GM12878 (cell line): ENCODE results near the gene NTF4. TPM values are rescaled to one million over a fixed set of nuclear protein-coding genes. Genes with fewer than 3 reads are reported as not detected.

Source experiments
- CBFB ChIP-seq: IDR thresholded peaks from 2 replicates; pipeline ENCODE4 v1.6.1; 2016; ENCODE audit warnings: antibody characterized with exemption, low read depth
- CTCF ChIP-seq, 3 experiments: IDR thresholded peaks in 2 of 3; conservative IDR thresholded peaks in 1 of 3; 2 replicates each; pipeline ENCODE4 v1.5.1; 2011; ENCODE audit warnings: low read depth in 3 of 3, low read length in 3 of 3, mild to moderate bottlenecking in 3 of 3, control low read depth in 2 of 3, moderate library complexity in 2 of 3, inconsistent platforms in 1 of 3, mixed read lengths in 1 of 3; ENCODE audit not compliant: control insufficient read depth in 2 of 3, insufficient read depth in 1 of 3; ENCODE audit errors: extremely low read depth in 1 of 3
- FOS ChIP-seq: IDR thresholded peaks from 3 replicates; pipeline ENCODE4 v1.6.1; 2011; ENCODE audit warnings: borderline replicate concordance; ENCODE audit not compliant: insufficient read length; ENCODE audit errors: extremely low read depth
- FOXM1 ChIP-seq: IDR thresholded peaks from 2 replicates; pipeline ENCODE4 v1.6.1; 2012; ENCODE audit warnings: low read depth, mild to moderate bottlenecking, inconsistent platforms, low read length, moderate library complexity
- MTA2 ChIP-seq: fragments of 450-650 bp; IDR thresholded peaks from 2 replicates; pipeline ENCODE4 v1.6.1; 2016; ENCODE audit warnings: low read depth, mild to moderate bottlenecking, moderate library complexity
- NFYA ChIP-seq: IDR thresholded peaks from 2 replicates; pipeline ENCODE4 v1.6.1; 2011; ENCODE audit warnings: low read depth, mild to moderate bottlenecking, low read length, improper control_type of control experiment, borderline replicate concordance
- NR2C1 ChIP-seq: fragments of 450-650 bp; IDR thresholded peaks from 2 replicates; pipeline ENCODE4 v1.6.1; 2017; ENCODE audit warnings: antibody characterized with exemption, mild to moderate bottlenecking, moderate library complexity
- NR2F1 ChIP-seq: fragments of 450-650 bp; conservative IDR thresholded peaks from 2 replicates; pipeline ENCODE4 v1.6.1; 2017; ENCODE audit warnings: mild to moderate bottlenecking
- STAT3 ChIP-seq: IDR thresholded peaks from 2 replicates; pipeline ENCODE4 v1.6.1; 2011; ENCODE audit warnings: low read depth, low read length, improper control_type of control experiment
- polyA plus RNA-seq, 11 experiments: library from polyadenylated mRNA; depleted of rRNA in 4 of 11; unstranded in 6 of 11; stranded (reverse) in 5 of 11; fragments of >200 nt; fragmentation: Nextera tagmentation in 4 of 11; fragmentation: Illumina TruSeq in 1 of 11; extraction: Ambion mirVana in 4 of 11; extraction: Trizol in 1 of 11; gene quantifications; 1 replicate in 1 of 11; 2 replicates in 10 of 11; pipeline versions ENCODE4 v1.2.1 to v1.2.3, GENCODE V29; 2011 to 2016; ENCODE audit warnings: inconsistent platforms in 2 of 11, missing spikeins in 2 of 11, low read depth in 1 of 11
- total RNA-seq, 4 experiments: library from RNA; depleted of rRNA in 3 of 4; stranded (reverse); fragments of >200 nt in 3 of 4; fragmentation: Illumina TruSeq in 1 of 4; extraction: Trizol in 1 of 4; gene quantifications; 2 replicates each; pipeline versions ENCODE4 v1.2.1 to v1.2.3, GENCODE V29; 2013 to 2021
- TF ChIP-seq, protein P1 (sequence below): IDR thresholded peaks from 2 replicates; pipeline ENCODE4 v1.6.1; 2012; ENCODE audit warnings: improper control_type of control experiment, low read depth, low read length; ENCODE audit not compliant: insufficient replicate concordance

The NTF4 gene
- total and polyA plus RNA-seq, 10 of the 15 experiments (the other 5 are each of a cell fraction or from before 2014, with no cell fraction given) = not detected

DNA sequence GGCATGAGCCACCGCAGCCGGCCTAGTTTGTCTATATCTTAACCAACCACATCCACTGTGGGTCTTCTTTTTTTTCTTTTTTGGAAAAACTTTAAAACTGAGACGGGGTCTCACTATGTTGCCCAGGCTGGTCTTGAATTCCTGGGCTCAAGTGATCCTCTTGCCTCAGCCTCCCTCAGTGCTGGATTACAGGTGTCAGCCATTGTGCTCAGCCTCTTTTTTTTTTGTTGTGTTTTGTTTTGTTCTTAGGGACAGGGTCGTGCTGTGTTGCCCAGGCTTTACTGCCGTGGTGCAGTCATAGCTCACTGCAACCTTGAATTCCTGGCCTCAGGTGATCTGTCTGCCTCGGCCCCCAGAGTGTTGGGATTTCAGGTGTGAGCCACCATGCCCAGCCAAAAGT is 28.1 kb upstream of the NTF4 start (continued):
- TF ChIP-seq, protein P1, sequence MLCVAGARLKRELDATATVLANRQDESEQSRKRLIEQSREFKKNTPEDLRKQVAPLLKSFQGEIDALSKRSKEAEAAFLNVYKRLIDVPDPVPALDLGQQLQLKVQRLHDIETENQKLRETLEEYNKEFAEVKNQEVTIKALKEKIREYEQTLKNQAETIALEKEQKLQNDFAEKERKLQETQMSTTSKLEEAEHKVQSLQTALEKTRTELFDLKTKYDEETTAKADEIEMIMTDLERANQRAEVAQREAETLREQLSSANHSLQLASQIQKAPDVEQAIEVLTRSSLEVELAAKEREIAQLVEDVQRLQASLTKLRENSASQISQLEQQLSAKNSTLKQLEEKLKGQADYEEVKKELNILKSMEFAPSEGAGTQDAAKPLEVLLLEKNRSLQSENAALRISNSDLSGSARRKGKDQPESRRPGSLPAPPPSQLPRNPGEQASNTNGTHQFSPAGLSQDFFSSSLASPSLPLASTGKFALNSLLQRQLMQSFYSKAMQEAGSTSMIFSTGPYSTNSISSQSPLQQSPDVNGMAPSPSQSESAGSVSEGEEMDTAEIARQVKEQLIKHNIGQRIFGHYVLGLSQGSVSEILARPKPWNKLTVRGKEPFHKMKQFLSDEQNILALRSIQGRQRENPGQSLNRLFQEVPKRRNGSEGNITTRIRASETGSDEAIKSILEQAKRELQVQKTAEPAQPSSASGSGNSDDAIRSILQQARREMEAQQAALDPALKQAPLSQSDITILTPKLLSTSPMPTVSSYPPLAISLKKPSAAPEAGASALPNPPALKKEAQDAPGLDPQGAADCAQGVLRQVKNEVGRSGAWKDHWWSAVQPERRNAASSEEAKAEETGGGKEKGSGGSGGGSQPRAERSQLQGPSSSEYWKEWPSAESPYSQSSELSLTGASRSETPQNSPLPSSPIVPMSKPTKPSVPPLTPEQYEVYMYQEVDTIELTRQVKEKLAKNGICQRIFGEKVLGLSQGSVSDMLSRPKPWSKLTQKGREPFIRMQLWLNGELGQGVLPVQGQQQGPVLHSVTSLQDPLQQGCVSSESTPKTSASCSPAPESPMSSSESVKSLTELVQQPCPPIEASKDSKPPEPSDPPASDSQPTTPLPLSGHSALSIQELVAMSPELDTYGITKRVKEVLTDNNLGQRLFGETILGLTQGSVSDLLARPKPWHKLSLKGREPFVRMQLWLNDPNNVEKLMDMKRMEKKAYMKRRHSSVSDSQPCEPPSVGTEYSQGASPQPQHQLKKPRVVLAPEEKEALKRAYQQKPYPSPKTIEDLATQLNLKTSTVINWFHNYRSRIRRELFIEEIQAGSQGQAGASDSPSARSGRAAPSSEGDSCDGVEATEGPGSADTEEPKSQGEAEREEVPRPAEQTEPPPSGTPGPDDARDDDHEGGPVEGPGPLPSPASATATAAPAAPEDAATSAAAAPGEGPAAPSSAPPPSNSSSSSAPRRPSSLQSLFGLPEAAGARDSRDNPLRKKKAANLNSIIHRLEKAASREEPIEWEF = no peak
- TF ChIP-seq CBFB = no peak
- no peak for TF ChIP-seq NR2C1
- no peak for TF ChIP-seq NR2F1
- no peak for TF ChIP-seq FOS
- no peak for TF ChIP-seq FOXM1
- no peak for TF ChIP-seq CTCF (IDR thresholded peaks at IDR 0.05 in 2 of 3, conservative IDR thresholded peaks at IDR 0.05 in 1 of 3; ENCODE audit: control insufficient read depth in 2 of 3, extremely low read depth in 1 of 3, insufficient read depth in 1 of 3, low read depth in 3 of 3, low read length in 3 of 3)
- no peak for TF ChIP-seq MTA2
- TF ChIP-seq NFYA = no peak
- TF ChIP-seq STAT3 = no peak
